Adipocyte (in vitro differentiated cells): ENCODE results near the gene RNU6-9.

Source experiments
- DNase-seq: peaks from one replicate; pipeline ENCODE4 v3.0.0-alpha.2; 2015; ENCODE audit warnings: low read depth
- H3K27me3 ChIP-seq: replicated peaks from 2 replicates; pipeline ENCODE4 v1.7.0; 2013; ENCODE audit warnings: mild to moderate bottlenecking, low read length, moderate library complexity; ENCODE audit not compliant: control insufficient read depth, insufficient read depth
- H3K36me3 ChIP-seq: 2 replicates; pipeline ENCODE4 v1.7.0; 2013; ENCODE audit warnings: low read length, mild to moderate bottlenecking, moderate library complexity; ENCODE audit not compliant: control insufficient read depth, insufficient read depth, severe bottlenecking
- H3K4me1 ChIP-seq: 2 replicates; pipeline ENCODE4 v1.7.0; 2013; ENCODE audit warnings: mild to moderate bottlenecking, low read length, moderate library complexity; ENCODE audit not compliant: control insufficient read depth, insufficient read depth
- H3K4me3 ChIP-seq: 2 replicates; pipeline ENCODE4 v1.7.0; 2013; ENCODE audit warnings: mild to moderate bottlenecking, low read length, moderate library complexity
- H3K9ac ChIP-seq: 2 replicates; pipeline ENCODE4 v1.7.0; 2013; ENCODE audit warnings: mild to moderate bottlenecking, low read length, moderate library complexity
- H3K9me3 ChIP-seq: 2 replicates; pipeline ENCODE4 v1.7.0; 2013; ENCODE audit warnings: mild to moderate bottlenecking, low read length, moderate library complexity; ENCODE audit not compliant: control insufficient read depth

The RNU6-9 gene

GRCh38 chr19:863315-863620 lies 30.0 kb upstream of the RNU6-9 start:
- H3K4me1 ChIP-seq = peaks cover 7% of the 10 kb centered on the region
- no peak overlapping the region for H3K4me3 ChIP-seq
- H3K27me3 ChIP-seq = no peaks in the 10 kb centered on the region

GRCh38 chr19:866769-867300 lies 26.4 kb upstream of the RNU6-9 start:
- no peak overlapping the region for H3K9ac ChIP-seq
- no peaks in the 10 kb centered on the region for H3K27me3 ChIP-seq
- no peaks in the 10 kb centered on the region for H3K9me3 ChIP-seq
- no peak for DNase-seq
- peaks cover 20% of the 10 kb centered on the region for H3K4me1 ChIP-seq
- peaks cover 14% of the 10 kb centered on the region for H3K36me3 ChIP-seq
- no peak overlapping the region for H3K4me3 ChIP-seq

More at GRCh38 chr19:863315-863620, 30.0 kb upstream of the RNU6-9 start:
- no peak overlapping the region for H3K9ac ChIP-seq
- no peak for DNase-seq
- H3K9me3 ChIP-seq = no peaks in the 10 kb centered on the region
- H3K36me3 ChIP-seq = peaks cover 14% of the 10 kb centered on the region

- no peaks in the 10 kb centered on the region for H3K27me3 ChIP-seq
- H3K9me3 ChIP-seq = no peaks in the 10 kb centered on the region
- H3K4me3 ChIP-seq = no peak overlapping the region
- DNase-seq = no peak
- no peak overlapping the region for H3K9ac ChIP-seq
- H3K4me1 ChIP-seq = peaks cover 23% of the 10 kb centered on the region
- H3K36me3 ChIP-seq = peaks cover 14% of the 10 kb centered on the region
These were observed 25.9 kb upstream of the RNU6-9 start for GRCh38 chr19:867301-867793.

GRCh38 chr19:867855-868457 lies 25.3 kb upstream of the RNU6-9 start:
- Histone ChIP-seq H3K9ac (no peak overlapping the region), H3K9me3 (no peaks in the 10 kb centered on the region), H3K27me3 (no peaks in the 10 kb centered on the region), H3K36me3 (peaks cover 11% of the 10 kb centered on the region), H3K4me3 (no peak overlapping the region), H3K4me1 (peaks cover 23% of the 10 kb centered on the region)
- DNase-seq = no peak

GRCh38 chr19:868458-869244 lies 24.6 kb upstream of the RNU6-9 start:
- H3K9ac ChIP-seq = peak overlapping the region; percentile 55
- DNase-seq = no peak
- no peaks in the 10 kb centered on the region for H3K27me3 ChIP-seq
- H3K4me3 ChIP-seq = no peak overlapping the region
- H3K36me3 ChIP-seq = peaks cover 6% of the 10 kb centered on the region
- H3K9me3 ChIP-seq = no peaks in the 10 kb centered on the region
- H3K4me1 ChIP-seq = peaks cover 23% of the 10 kb centered on the region

GRCh38 chr19:869245-870177 lies 23.8 kb upstream of the RNU6-9 start:
- H3K36me3 ChIP-seq = peaks cover 3% of the 10 kb centered on the region

GRCh38 chr19:870314-870713 lies 23.0 kb upstream of the RNU6-9 start:
- Histone ChIP-seq H3K9me3 (no peaks in the 10 kb centered on the region), H3K4me3 (no peak overlapping the region), H3K36me3 (peaks cover 7% of the 10 kb centered on the region), H3K27me3 (no peaks in the 10 kb centered on the region), H3K4me1 (peaks cover 23% of the 10 kb centered on the region), H3K9ac (peak overlapping the region; percentile 53)
- DNase-seq = no peak

More at GRCh38 chr19:869245-870177, 23.8 kb upstream of the RNU6-9 start:
- peak; percentile 97 for DNase-seq
- H3K9me3 ChIP-seq = no peaks in the 10 kb centered on the region
- peaks cover 23% of the 10 kb centered on the region for H3K4me1 ChIP-seq
- H3K27me3 ChIP-seq = no peaks in the 10 kb centered on the region
- no peak overlapping the region for H3K4me3 ChIP-seq
- peak overlapping the region; percentile 55 for H3K9ac ChIP-seq

- Histone ChIP-seq H3K36me3 (peaks cover 14% of the 10 kb centered on the region), H3K4me1 (peaks cover 23% of the 10 kb centered on the region), H3K9ac (no peak overlapping the region), H3K9me3 (no peaks in the 10 kb centered on the region), H3K27me3 (no peaks in the 10 kb centered on the region), H3K4me3 (no peak overlapping the region)
- no peak for DNase-seq
These were observed 22.3 kb upstream of the RNU6-9 start for GRCh38 chr19:870963-871401.

GRCh38 chr19:871446-872265 lies 21.6 kb upstream of the RNU6-9 start:
- peak; percentile 45 for DNase-seq
- H3K4me1 ChIP-seq = peaks cover 23% of the 10 kb centered on the region
- H3K9ac ChIP-seq = no peak overlapping the region
- H3K36me3 ChIP-seq = peaks cover 18% of the 10 kb centered on the region
- no peaks in the 10 kb centered on the region for H3K27me3 ChIP-seq
- H3K4me3 ChIP-seq = no peak overlapping the region
- no peaks in the 10 kb centered on the region for H3K9me3 ChIP-seq

- Histone ChIP-seq H3K4me3 (no peak overlapping the region), H3K27me3 (no peaks in the 10 kb centered on the region), H3K4me1 (peaks cover 23% of the 10 kb centered on the region), H3K9ac (no peak overlapping the region), H3K36me3 (peaks cover 21% of the 10 kb centered on the region), H3K9me3 (no peaks in the 10 kb centered on the region)
- DNase-seq = peak; percentile 60
These were observed 20.9 kb upstream of the RNU6-9 start for GRCh38 chr19:872266-872951.
